ENCODE measurements around the gene TSSK6.
"Not testable (repeated sequence)": the region's sequence is repeated elsewhere in the genome, so short reads cannot be mapped to it uniquely, and the experiment has no call there.

The TSSK6 gene

GRCh38 chr19:19486343-19487076, 28.8 kb downstream of the TSSK6 start:
- DNase-seq = no peak

GRCh38 chr19:19485998-19486290, 29.4 kb downstream of the TSSK6 start:
- DNase-seq = no peak

- no peak for DNase-seq
Measured at GRCh38 chr19:19485161-19485997, 30.0 kb downstream of the TSSK6 start.

- no peak for DNase-seq
Measured at GRCh38 chr19:19482809-19483596, 32.3 kb downstream of the TSSK6 start.

GRCh38 chr19:19480688-19481087, 34.7 kb downstream of the TSSK6 start:
- no peak for DNase-seq

- no peak for DNase-seq
Measured at GRCh38 chr19:19477705-19478383, 37.5 kb downstream of the TSSK6 start.

GRCh38 chr19:19475849-19476828, 39.2 kb downstream of the TSSK6 start:
- no peak for DNase-seq

- no peak for DNase-seq
Measured at GRCh38 chr19:19475015-19475765, 40.2 kb downstream of the TSSK6 start.

- not testable (repeated sequence) for DNase-seq
Measured at GRCh38 chr19:19472106-19472505, 43.2 kb downstream of the TSSK6 start.

GRCh38 chr19:19471682-19472081, 43.7 kb downstream of the TSSK6 start:
- DNase-seq = no peak

GRCh38 chr19:19470579-19470978, 44.8 kb downstream of the TSSK6 start:
- no peak for DNase-seq

- no peak for DNase-seq
Measured at GRCh38 chr19:19468424-19469050, 46.8 kb downstream of the TSSK6 start.

- DNase-seq = no peak
Measured at GRCh38 chr19:19466201-19466600, 49.1 kb downstream of the TSSK6 start.

- no peak for DNase-seq
Measured at GRCh38 chr19:19465436-19466070, 49.8 kb downstream of the TSSK6 start.

GRCh38 chr19:19464339-19465098, 50.8 kb downstream of the TSSK6 start:
- DNase-seq = no peak

Data from amniotic stem cell (primary cell).